ENCODE data around the gene VPS26B.

VPS26B gene

DNA sequence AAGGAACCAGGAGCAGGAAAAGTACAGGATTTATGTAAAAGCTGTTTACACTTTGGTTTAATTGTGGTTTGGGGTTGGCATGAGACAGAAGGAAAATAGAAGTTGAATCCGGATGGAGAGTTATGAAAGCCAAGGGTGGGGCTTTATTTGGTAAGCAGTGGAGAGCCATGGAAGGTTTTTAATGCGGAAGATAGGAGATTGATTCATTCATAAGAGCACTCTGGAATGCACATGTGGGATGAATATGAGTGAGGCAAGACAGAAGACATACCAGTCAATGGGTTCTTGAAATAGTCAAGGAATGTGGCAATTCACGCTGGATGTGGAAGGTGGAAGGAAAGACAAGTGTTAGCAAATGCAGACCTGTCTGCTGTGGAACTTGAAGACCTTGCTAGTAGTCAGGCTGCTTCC lies 42.4 kb downstream of the VPS26B start:
- DNase-seq = no peak
- Histone ChIP-seq H3K9me3 (ENCODE audit: control insufficient read depth, low read length) (no peaks in the 10 kb centered on the region), H3K36me3 (ENCODE audit: control insufficient read depth, insufficient read depth, low read length) (peaks cover 13% of the 10 kb centered on the region), H3K4me1 (ENCODE audit: control insufficient read depth, insufficient read depth, low read length, poor library complexity, severe bottlenecking) (peaks cover 14% of the 10 kb centered on the region), H3K27ac (ENCODE audit: insufficient read depth, low read length, poor library complexity, severe bottlenecking) (no peak overlapping the region), H3K27me3 (replicated peaks; ENCODE audit: control insufficient read depth, insufficient read depth, low read length, poor library complexity, severe bottlenecking) (no peaks in the 10 kb centered on the region), H3K4me3 (ENCODE audit: insufficient read depth, low read depth, low read length, poor library complexity, severe bottlenecking) (no peak overlapping the region)

DNA sequence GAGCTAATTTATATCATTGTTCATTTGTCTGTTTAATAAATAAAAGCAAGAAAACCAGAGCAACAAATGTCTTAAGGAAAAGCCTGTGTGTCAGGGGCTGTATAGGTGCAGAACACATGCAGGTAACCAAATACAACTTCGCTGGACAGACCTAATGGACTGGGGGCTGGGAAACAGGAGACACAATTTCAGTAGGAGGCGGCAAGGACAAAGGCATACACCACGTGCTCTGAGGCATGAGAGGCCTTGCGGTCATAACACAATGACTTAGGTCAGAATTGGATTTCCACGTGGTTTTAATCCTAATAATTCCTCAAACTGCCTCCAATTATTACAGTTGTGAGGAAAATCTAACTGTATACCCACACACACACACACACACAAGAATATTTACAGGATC lies 43.0 kb downstream of the VPS26B start:
- Histone ChIP-seq H3K4me1 (ENCODE audit: control insufficient read depth, insufficient read depth, low read length, poor library complexity, severe bottlenecking) (peaks cover 14% of the 10 kb centered on the region), H3K27ac (ENCODE audit: insufficient read depth, low read length, poor library complexity, severe bottlenecking) (no peak overlapping the region), H3K27me3 (replicated peaks; ENCODE audit: control insufficient read depth, insufficient read depth, low read length, poor library complexity, severe bottlenecking) (no peaks in the 10 kb centered on the region), H3K4me3 (ENCODE audit: insufficient read depth, low read depth, low read length, poor library complexity, severe bottlenecking) (no peak overlapping the region), H3K9me3 (ENCODE audit: control insufficient read depth, low read length) (no peaks in the 10 kb centered on the region), H3K36me3 (ENCODE audit: control insufficient read depth, insufficient read depth, low read length) (peaks cover 8% of the 10 kb centered on the region)
- no peak for DNase-seq

DNA sequence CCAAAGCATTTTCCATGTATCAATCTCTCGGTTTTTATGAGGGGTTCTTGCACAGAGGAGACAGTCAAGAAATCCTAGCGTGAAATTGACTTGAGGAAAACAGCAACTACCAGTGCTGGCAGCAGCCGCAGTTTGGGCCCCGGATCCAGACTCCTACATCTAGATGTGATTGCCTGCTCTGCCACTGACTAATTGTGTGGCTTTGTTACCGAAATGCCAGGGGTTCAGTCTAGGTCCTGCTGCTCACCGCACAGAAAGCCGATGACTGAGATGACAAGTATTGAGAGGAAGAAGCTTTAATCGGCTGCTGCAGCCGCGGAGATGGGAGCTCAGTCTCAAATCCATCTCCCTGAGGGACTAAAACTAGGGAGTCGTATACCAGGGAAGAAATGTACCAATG lies 43.5 kb downstream of the VPS26B start:
- H3K27me3 ChIP-seq (replicated peaks; ENCODE audit: control insufficient read depth, insufficient read depth, low read length, poor library complexity, severe bottlenecking) = no peaks in the 10 kb centered on the region
- no peak overlapping the region for H3K27ac ChIP-seq (ENCODE audit: insufficient read depth, low read length, poor library complexity, severe bottlenecking)
- H3K4me1 ChIP-seq (ENCODE audit: control insufficient read depth, insufficient read depth, low read length, poor library complexity, severe bottlenecking) = peaks cover 14% of the 10 kb centered on the region
- H3K36me3 ChIP-seq (ENCODE audit: control insufficient read depth, insufficient read depth, low read length) = peaks cover 7% of the 10 kb centered on the region
- H3K4me3 ChIP-seq (ENCODE audit: insufficient read depth, low read depth, low read length, poor library complexity, severe bottlenecking) = no peak overlapping the region
- no peaks in the 10 kb centered on the region for H3K9me3 ChIP-seq (ENCODE audit: control insufficient read depth, low read length)
- no peak for DNase-seq

DNA sequence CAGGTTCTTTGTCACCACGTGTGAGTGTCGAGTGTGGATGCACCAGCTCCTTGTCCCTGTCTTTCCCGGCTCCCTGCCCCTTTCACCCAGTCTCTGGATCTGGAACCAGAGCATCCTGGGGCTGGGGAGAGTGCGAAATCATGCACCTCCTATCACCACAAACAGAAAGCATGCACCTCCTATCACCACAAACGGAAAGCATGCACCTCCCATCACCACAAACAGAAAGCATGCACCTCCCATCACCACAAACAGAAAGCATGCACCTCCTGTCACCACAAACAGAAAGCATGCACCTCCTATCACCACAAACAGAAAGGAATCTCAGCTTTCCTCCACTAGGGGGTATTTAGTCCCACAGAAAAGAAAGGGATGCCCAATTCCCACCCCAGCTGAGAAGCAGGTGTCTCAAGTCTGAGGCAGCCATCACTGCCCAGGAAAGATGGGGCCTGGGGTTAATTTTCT lies 45.8 kb downstream of the VPS26B start:
- Histone ChIP-seq H3K27ac (ENCODE audit: insufficient read depth, low read length, poor library complexity, severe bottlenecking) (no peak overlapping the region), H3K4me1 (ENCODE audit: control insufficient read depth, insufficient read depth, low read length, poor library complexity, severe bottlenecking) (peaks cover 31% of the 10 kb centered on the region), H3K36me3 (ENCODE audit: control insufficient read depth, insufficient read depth, low read length) (no peaks in the 10 kb centered on the region), H3K27me3 (replicated peaks; ENCODE audit: control insufficient read depth, insufficient read depth, low read length, poor library complexity, severe bottlenecking) (no peaks in the 10 kb centered on the region), H3K9me3 (ENCODE audit: control insufficient read depth, low read length) (no peaks in the 10 kb centered on the region), H3K4me3 (ENCODE audit: insufficient read depth, low read depth, low read length, poor library complexity, severe bottlenecking) (no peak overlapping the region)
- DNase-seq = no peak

DNA sequence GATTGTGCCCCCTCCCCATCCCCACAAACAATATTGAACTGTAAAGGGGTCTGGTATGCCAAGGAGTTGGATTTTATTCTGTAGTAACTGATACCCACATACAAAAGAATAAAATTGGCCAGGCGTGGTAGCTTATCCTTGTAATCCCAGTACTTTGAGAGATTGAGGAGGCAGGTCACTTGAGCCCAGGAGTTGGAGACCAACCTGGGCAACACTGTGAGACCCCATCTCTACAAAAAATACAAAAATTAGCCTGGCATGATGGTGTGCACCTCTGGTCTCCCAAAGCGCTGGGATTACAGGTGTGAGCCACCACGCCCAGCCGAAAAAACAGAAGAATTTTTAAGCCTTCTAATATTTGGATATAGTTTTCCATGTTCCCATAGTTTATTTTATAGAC lies 47.5 kb downstream of the VPS26B start:
- DNase-seq = no peak
- Histone ChIP-seq H3K4me3 (ENCODE audit: insufficient read depth, low read depth, low read length, poor library complexity, severe bottlenecking) (no peak overlapping the region), H3K27me3 (replicated peaks; ENCODE audit: control insufficient read depth, insufficient read depth, low read length, poor library complexity, severe bottlenecking) (no peaks in the 10 kb centered on the region), H3K27ac (ENCODE audit: insufficient read depth, low read length, poor library complexity, severe bottlenecking) (no peak overlapping the region), H3K9me3 (ENCODE audit: control insufficient read depth, low read length) (no peaks in the 10 kb centered on the region), H3K36me3 (ENCODE audit: control insufficient read depth, insufficient read depth, low read length) (no peaks in the 10 kb centered on the region), H3K4me1 (ENCODE audit: control insufficient read depth, insufficient read depth, low read length, poor library complexity, severe bottlenecking) (peaks cover 37% of the 10 kb centered on the region)

DNA sequence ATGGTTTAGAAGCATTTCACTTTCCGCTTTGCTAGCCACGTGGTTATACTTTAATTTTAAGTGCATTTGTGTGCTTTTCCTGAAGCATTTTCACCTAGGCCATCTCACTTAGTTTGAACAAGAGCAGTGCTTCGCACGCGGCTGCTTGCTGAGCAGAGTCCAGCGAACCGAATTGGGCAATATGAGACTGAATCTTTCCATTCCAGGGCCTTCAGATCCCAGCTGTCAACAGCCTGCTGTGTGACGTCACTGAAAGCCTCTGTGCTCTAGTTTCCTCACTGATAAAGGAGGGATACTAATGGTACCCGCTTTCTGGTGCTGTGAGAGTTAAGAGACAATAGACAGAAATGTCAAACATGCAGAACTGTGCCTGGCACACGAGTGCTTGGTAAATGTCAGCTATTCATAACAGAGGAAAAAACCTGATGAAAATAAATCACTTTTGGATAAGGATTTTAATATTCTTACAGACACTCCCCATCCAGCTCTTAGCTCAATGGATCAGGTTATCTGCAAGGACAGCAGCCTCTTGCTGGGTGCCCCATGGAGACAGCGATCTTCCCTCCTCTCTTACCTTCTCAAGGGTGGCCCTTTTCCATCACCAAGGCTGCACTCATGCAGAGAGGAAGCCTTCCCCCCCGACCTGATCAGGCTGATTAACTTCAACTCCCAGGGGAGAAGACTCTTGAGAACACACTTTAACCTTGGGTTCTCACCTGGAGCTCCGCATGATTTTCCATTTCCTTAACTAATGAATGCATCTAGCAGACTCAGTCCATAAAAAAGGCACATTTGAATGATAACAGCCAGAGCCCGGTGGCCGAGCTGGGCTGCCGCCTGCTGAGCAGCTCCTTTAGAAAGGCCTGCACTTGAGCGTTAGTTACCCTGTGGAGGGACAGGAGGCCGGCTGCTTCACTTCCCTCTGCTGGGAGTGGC lies 48.2 kb downstream of the VPS26B start:
- no peak for DNase-seq
- H3K4me1 ChIP-seq (ENCODE audit: control insufficient read depth, insufficient read depth, low read length, poor library complexity, severe bottlenecking) = peaks cover 38% of the 10 kb centered on the region
- H3K27me3 ChIP-seq (replicated peaks; ENCODE audit: control insufficient read depth, insufficient read depth, low read length, poor library complexity, severe bottlenecking) = no peaks in the 10 kb centered on the region
- H3K36me3 ChIP-seq (ENCODE audit: control insufficient read depth, insufficient read depth, low read length) = no peaks in the 10 kb centered on the region
- no peak overlapping the region for H3K27ac ChIP-seq (ENCODE audit: insufficient read depth, low read length, poor library complexity, severe bottlenecking)
- H3K9me3 ChIP-seq (ENCODE audit: control insufficient read depth, low read length) = no peaks in the 10 kb centered on the region
- H3K4me3 ChIP-seq (ENCODE audit: insufficient read depth, low read depth, low read length, poor library complexity, severe bottlenecking) = no peak overlapping the region

DNA sequence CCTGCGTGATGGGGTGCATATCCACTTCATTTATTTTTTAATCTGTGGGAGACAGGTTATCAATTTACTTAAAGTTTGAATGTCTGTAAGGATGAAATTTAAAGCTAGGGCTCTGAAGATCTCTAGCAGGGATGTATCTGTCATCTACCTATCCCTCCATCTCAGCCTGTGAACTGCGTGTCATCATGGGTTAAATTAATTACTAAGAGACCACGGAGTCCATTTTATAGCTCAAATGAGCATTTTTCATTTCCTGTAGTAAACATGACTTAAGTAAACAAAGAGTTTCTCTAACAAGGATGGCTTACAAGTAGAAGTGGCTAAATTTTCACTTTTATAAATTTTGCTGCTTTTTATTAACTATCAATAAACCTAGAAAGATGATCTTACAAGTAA lies 48.8 kb downstream of the VPS26B start:
- no peaks in the 10 kb centered on the region for H3K27me3 ChIP-seq (replicated peaks; ENCODE audit: control insufficient read depth, insufficient read depth, low read length, poor library complexity, severe bottlenecking)
- no peak overlapping the region for H3K27ac ChIP-seq (ENCODE audit: insufficient read depth, low read length, poor library complexity, severe bottlenecking)
- DNase-seq = no peak
- H3K9me3 ChIP-seq (ENCODE audit: control insufficient read depth, low read length) = no peaks in the 10 kb centered on the region
- peaks cover 38% of the 10 kb centered on the region for H3K4me1 ChIP-seq (ENCODE audit: control insufficient read depth, insufficient read depth, low read length, poor library complexity, severe bottlenecking)
- H3K4me3 ChIP-seq (ENCODE audit: insufficient read depth, low read depth, low read length, poor library complexity, severe bottlenecking) = no peak overlapping the region
- H3K36me3 ChIP-seq (ENCODE audit: control insufficient read depth, insufficient read depth, low read length) = no peaks in the 10 kb centered on the region

DNA sequence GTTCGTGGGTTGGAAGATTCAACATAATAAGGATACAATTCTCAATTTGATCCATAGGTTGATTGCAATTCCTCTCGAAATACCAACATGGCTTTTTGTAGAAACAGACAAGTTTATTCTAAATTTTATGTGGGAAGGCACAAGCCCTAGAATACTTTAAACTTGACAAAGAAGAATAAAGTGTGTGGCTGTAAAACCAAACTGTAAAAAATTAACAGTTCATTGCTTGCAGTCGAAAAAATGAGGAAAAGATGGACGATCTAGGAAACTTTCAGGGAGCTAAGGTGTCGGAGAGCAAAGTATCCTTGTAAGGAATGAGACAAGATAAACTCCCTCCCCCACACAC lies 50.7 kb downstream of the VPS26B start:
- no peaks in the 10 kb centered on the region for H3K27me3 ChIP-seq (replicated peaks; ENCODE audit: control insufficient read depth, insufficient read depth, low read length, poor library complexity, severe bottlenecking)
- peaks cover 32% of the 10 kb centered on the region for H3K4me1 ChIP-seq (ENCODE audit: control insufficient read depth, insufficient read depth, low read length, poor library complexity, severe bottlenecking)

DNA sequence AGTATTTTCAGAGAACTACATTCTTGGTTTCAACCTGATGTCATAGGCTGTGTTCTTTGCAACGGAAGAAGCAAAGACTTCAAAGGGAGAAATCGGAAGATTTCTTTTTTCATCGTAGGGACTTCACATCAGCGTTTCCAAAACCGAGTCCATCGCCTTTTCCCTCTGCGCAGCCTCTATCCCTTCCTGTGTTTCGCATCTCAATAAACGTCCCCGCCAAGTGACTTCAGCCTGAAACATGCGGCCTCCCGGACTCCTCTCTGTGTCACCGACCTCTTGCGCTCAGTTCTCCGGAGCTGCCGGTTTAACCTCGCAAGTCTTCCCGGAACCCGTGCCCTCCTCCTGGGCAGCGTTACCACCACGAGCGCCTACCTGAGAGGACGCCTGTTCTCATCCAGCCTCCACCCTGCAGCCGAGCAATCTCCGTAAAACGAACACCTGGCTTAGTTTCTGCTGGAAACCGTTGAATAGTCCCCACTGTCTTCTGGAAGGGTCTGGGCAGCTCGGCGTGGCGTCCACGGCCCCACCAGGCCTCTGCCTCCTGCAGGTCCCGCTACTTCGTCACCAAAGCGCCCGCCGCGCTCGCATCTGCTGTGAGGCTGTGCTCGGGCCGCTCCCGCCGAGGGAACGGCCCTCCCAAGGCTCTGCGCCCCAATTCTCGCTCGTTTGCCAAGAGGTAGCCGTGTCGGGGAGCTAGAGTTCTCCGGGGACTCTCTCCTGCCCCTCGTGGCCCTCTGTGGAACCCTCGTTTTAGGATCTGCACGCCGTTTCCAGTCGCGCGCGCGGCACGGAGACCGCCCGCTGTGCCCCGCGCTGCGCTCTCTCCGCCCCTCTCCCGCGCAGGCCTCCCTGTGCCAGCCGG lies 51.3 kb downstream of the VPS26B start, which contains the start of gene GLB1L3:
GLB1L3 (plus strand) TSS at position 846 of the 862 bp plus-strand sequence. CDS start 362 bp downstream, outside the sequence.
- peak; percentile 53 to 66 (median 63) for DNase-seq
- Histone ChIP-seq H3K36me3 (ENCODE audit: control insufficient read depth, insufficient read depth, low read length) (no peaks in the 10 kb centered on the region), H3K9me3 (ENCODE audit: control insufficient read depth, low read length) (no peaks in the 10 kb centered on the region), H3K4me3 (ENCODE audit: insufficient read depth, low read depth, low read length, poor library complexity, severe bottlenecking) (peak within 1 kb of the TSS; percentile 80), H3K27me3 (replicated peaks; ENCODE audit: control insufficient read depth, insufficient read depth, low read length, poor library complexity, severe bottlenecking) (no peaks in the 10 kb centered on the region), H3K4me1 (ENCODE audit: control insufficient read depth, insufficient read depth, low read length, poor library complexity, severe bottlenecking) (peaks cover 26% of the 10 kb centered on the region), H3K27ac (ENCODE audit: insufficient read depth, low read length, poor library complexity, severe bottlenecking) (peak within 1 kb of the TSS; percentile 54)

More for the DNA sequence above, 50.7 kb downstream of the VPS26B start:
- no peaks in the 10 kb centered on the region for H3K9me3 ChIP-seq (ENCODE audit: control insufficient read depth, low read length)
- DNase-seq = no peak
- H3K36me3 ChIP-seq (ENCODE audit: control insufficient read depth, insufficient read depth, low read length) = no peaks in the 10 kb centered on the region
- peak overlapping the region; percentile 54 for H3K27ac ChIP-seq (ENCODE audit: insufficient read depth, low read length, poor library complexity, severe bottlenecking)
- H3K4me3 ChIP-seq (ENCODE audit: insufficient read depth, low read depth, low read length, poor library complexity, severe bottlenecking) = peak overlapping the region; percentile 80

Measured in effector memory CD4-positive, alpha-beta T cell (primary cell).